Stimulated activated CD4-positive, alpha-beta T cell treated with anti-CD3 and anti-CD28 coated beads, Interleukin-12 subunit alpha, Interleukin-12 subunit beta, amount 100 ng/mL, for 24 hours (primary cell): Measurements from ENCODE around the gene CDH4.
"Not testable (repeated sequence)": the region's sequence is repeated elsewhere in the genome, so short reads cannot be mapped to it uniquely, and the experiment has no call there.

Experiments
- DNase-seq, 2 experiments: peaks; one replicate each; pipeline ENCODE4 v3.0.0-alpha.2; 2020; ENCODE audit warnings: low read depth in 2 of 2

CDH4 gene

GRCh38 chr20:61958773-61959700 lies 707.0 kb downstream of the CDH4 start:
- no peak for DNase-seq

GRCh38 chr20:61960836-61961235 lies 708.8 kb downstream of the CDH4 start:
- DNase-seq, result no peak

DNA sequence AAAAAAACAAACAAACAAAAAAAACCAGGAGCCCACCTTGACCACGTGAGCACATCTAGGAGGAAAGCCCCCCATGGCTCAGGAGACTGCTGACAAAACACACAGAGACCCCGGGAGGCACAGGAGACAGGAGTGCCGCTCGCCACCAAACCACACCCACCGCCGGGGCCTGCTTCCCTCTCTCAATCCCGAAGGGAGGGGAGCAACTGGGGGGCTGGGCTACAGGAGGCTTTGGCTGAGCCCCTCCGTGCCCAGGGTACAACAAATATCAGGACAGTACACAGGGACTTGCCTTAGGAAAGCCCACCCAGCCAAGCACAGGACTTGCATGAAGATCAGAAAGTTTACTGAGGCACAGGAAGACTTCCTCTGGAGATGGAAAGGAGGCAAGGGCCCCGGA lies 711.1 kb downstream of the CDH4 start:
- DNase-seq, result no peak

DNA sequence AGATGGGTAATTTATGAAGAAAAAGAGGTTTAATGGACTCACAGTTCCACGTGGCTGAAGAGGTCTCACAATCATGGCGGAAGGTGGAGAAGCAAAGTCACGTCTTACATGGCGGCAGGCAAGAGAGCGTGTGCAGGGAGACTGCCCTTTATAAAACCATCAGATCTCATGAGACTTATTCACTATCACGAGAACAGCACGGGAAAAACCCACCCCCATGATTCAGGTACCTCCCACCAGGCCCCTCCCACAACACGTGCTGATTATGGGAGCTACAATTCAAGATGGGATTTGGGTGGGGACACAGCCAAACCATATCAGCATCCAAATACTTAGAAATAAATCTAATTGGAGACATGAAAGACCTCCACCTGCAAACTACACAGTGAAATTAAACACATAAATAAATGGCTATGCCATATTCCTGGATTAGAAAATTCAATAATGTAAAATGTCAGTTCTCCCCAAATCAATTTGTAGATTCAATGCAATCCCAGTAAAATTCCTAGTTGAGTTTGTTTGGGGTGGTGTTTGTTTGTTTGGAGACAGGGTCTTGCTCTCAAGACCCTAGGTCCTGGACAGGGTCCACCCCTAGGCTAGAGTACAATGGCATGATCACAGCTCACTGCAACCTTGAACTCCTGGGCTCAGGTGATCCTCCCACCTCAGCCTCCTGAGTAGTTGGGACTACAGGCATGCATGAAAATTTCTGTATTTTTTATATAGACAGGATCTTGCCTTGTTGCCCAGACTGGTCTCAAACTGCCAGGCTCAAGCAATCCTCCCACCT lies 712.0 kb downstream of the CDH4 start:
- DNase-seq, result no peak

- DNase-seq, result no peak
Measured at GRCh38 chr20:61964675-61965605, 712.9 kb downstream of the CDH4 start.

- DNase-seq, result no peak
Measured at GRCh38 chr20:61965606-61966491, 713.8 kb downstream of the CDH4 start.

DNA sequence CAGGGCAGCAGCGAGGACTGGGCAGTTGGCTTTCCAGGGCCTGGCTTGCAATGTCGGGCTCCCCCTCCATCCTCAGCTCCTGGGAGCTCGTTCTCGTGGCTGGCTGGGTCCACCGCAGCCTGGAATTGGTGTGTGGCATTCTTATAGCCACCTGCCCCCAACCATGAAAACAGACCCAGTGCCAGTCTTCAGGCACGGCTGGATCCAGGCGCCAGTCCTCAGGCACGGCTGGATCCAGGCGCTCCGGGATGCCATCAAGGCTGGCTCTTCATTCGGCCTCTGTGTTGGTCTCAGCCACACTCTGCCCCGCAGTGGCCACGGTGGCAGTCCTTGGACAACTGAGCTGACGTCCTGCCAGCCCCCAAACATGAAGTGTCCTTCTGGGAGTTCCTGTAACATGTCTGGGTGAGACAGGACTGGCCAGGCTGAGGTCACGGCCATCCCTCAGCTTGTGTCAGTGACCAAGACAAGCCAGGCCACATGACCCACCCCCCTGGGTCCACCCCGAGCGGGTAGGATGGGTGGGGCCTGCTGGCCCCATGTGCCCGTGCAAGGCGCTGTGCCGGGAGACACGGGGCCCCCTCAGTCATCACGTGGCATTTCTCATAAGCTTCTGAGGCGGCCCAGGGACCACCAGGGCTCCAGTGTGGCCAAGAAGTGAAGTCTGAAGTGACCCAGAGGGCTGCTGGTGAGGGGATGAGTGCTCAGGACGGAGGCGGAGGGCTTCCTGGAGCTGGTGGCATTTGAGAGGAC lies 714.6 kb downstream of the CDH4 start:
- no peak for DNase-seq

- no peak for DNase-seq
Measured at GRCh38 chr20:61967300-61967699, 715.2 kb downstream of the CDH4 start.

GRCh38 chr20:61968036-61968810 lies 716.2 kb downstream of the CDH4 start:
- DNase-seq, result no peak

- DNase-seq, result no peak
Measured at GRCh38 chr20:61968932-61969331, 716.9 kb downstream of the CDH4 start.

- DNase-seq, result no peak
Measured at GRCh38 chr20:61969806-61970205, 717.7 kb downstream of the CDH4 start.

DNA sequence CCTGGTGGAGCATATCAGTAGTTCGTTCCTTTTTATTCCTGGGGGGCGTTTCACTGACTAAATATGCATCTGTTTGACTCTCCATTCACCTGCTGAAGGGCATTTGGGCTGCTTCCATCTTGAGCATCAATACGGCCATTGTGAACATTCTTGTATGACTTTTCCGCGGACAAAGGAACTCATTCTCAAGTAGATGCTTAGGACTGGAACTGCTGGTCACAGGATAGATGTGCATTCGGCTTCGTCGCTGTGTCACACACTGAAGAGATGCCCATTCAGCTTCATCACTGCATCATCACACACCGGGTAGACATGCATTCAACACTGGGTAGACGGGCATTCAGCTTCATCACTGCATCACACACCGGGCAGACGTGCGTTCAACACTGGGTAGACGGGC lies 718.3 kb downstream of the CDH4 start:
- no peak for DNase-seq

DNA sequence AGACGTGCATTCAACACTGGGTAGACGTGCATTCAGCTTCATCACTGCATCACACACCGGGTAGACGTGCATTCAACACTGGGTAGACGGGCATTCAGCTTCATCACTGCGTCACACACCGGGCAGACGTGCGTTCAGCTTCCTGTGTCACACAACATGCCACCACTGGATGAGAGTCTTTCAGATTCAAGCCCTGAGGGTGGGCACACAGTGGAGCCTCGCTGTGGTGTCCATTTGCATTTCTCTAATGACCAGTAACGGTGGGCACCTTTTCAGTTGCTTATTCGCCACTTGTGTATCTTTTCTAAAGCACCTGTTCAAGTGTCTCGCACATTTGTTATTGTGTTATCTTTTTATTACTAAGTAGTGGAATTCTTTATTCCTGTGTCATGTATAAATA lies 719.5 kb downstream of the CDH4 start:
- DNase-seq, result not testable (repeated sequence)

- DNase-seq, result no peak
Measured at GRCh38 chr20:61972636-61973508, 720.8 kb downstream of the CDH4 start.

- no peak for DNase-seq
Measured at GRCh38 chr20:61973515-61974356, 721.7 kb downstream of the CDH4 start.

DNA sequence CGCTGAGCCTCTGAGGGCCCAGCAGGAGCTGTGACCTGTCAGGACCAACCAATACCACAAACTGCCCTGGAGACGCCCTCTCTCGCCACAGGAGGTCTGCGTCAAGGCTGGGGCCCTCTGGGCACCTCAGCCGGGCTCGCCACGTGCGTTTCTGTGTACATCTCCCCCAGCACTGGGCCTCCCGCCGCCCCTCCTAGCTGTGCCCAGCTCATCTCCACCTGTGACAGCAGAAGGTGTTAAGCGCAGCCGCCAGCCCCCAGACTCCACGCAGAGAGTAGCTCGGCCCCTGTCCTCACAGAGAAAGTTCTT lies 722.2 kb downstream of the CDH4 start:
- no peak for DNase-seq

DNA sequence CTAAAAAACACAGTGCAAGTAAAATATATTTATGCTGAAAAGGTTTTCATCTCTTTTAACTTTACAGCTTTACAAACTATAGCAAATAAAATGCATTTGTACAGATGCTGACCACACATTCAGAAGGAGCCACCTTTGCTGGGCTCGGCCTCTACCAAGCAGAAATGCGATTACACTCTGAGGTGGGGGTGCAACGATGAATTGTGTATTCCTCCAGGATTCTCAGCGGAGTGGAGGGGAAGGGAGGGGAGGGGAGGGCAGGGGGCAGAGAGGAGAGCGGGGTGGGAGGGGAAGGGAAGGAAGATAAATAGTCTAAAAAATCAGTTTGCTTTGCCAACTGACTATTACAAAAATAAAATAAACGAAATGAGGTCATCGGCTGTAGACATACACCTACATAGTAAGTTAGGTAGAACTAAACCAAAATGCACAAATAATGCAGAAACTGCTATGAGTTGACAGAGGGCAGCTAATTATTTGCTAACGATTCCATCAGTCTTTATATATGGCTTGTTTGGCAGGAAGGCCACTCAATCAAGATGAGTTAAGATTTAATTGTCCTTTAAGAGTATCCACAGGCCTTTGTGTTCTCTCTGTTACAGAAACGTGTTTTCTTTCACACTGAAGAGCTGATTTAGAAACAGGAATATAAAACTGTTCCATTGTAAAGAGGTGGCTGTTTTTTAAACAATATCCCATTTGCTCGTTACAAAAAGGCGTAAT lies 723.5 kb downstream of the CDH4 start:
- no peak for DNase-seq
